Measurements from ENCODE around the gene ZNF821.

DNA sequence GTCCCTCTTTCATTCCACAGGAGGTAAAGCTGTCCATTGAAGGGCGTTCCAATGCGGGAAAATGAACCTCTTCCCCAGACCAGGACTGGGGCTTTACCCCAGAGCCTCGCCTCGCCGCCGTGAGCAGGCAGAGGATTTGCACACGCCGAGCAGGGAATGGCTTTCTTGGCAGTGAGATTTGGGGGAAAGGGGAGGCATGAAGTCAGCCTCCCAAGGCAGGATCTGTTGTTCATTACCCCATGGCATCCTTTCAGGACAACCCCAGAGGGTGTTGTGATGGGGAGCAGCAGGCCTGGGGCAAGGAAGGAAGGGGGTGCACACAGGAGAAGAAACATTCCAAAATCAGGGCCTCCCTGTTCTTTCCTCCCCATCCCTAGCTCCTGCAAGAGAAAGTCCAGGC lies 32.2 kb downstream of the ZNF821 start:
- TF ChIP-seq, protein P1, sequence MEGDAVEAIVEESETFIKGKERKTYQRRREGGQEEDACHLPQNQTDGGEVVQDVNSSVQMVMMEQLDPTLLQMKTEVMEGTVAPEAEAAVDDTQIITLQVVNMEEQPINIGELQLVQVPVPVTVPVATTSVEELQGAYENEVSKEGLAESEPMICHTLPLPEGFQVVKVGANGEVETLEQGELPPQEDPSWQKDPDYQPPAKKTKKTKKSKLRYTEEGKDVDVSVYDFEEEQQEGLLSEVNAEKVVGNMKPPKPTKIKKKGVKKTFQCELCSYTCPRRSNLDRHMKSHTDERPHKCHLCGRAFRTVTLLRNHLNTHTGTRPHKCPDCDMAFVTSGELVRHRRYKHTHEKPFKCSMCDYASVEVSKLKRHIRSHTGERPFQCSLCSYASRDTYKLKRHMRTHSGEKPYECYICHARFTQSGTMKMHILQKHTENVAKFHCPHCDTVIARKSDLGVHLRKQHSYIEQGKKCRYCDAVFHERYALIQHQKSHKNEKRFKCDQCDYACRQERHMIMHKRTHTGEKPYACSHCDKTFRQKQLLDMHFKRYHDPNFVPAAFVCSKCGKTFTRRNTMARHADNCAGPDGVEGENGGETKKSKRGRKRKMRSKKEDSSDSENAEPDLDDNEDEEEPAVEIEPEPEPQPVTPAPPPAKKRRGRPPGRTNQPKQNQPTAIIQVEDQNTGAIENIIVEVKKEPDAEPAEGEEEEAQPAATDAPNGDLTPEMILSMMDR (IDR thresholded peaks at IDR 0.05): no peak
- no peak for TF ChIP-seq POLR2AphosphoS5 (IDR thresholded peaks at IDR 0.05)
- no peak for TF ChIP-seq POLR2A (IDR thresholded peaks at IDR 0.05)

All from breast epithelium (tissue), 3 donors.